Pancreas (tissue), 10 donors: ENCODE data around the gene IGSF21. TPM values are rescaled to one million over a fixed set of nuclear protein-coding genes. Genes with fewer than 3 reads are reported as not detected.

Experiments
- ATAC-seq, 4 donors: fragments of 200-7000 bp; cut with Tn5 transposase; one replicate each; pipeline versions ENCODE4 v1.8.0 to v1.9.1; 2020; ENCODE audit warnings: mild to moderate bottlenecking in 4 of 4, moderate library complexity in 4 of 4
- DNase-seq, 6 donors: peaks; one replicate each; pipeline ENCODE4 v3.0.0-alpha.2; 2020
- FAIRE-seq: peaks from 2 replicates; lab custom pipeline; 2012; peaks lifted over from hg19 to GRCh38; lab: Jason Lieb, UNC
- H3K27ac ChIP-seq, 4 donors: fragments of 200-600 bp; sonication (generic); 1 replicate in 3 of 4; 2 replicates in 1 of 4; pipeline versions ENCODE4 v1.5.0 to v1.8.0; 2020
- H3K27me3 ChIP-seq, 4 donors: fragments of 200-600 bp; one replicate each; pipeline ENCODE4 v1.8.0; 2021
- H3K36me3 ChIP-seq, 3 donors: fragments of 200-600 bp; sonication (generic) in 1 of 3; one replicate each; pipeline versions ENCODE4 v1.5.0 to v1.8.0; 2020 to 2021
- H3K4me1 ChIP-seq, 3 donors: fragments of 200-600 bp; one replicate each; pipeline ENCODE4 v1.8.0; 2021
- H3K4me3 ChIP-seq, 4 donors: fragments of 200-600 bp; sonication (generic) in 2 of 4; one replicate each; pipeline versions ENCODE4 v1.5.0 to v1.8.0; 2020 to 2021
- H3K9me3 ChIP-seq, 4 donors: fragments of 200-600 bp; one replicate each; pipeline ENCODE4 v1.8.0; 2021
- WGBS, 2 donors: extraction: QIAGEN DNeasy Blood & Tissue Kit; methylation state at CpG; one replicate each; pipeline ENCODE4 v1.1.7; 2013; 5-methylcytosine and 5-hydroxymethylcytosine counted together
- intact Hi-C, 3 donors: fragments of 100-400 bp; cut with DNase I; formaldehyde crosslinking; loops; one replicate each; pipeline versions ENCODE4 v1.11.1 to v1.14.2; 2022
- polyA plus RNA-seq, 2 donors: library from polyadenylated mRNA; stranded (reverse); fragments of 200-250 nt; gene quantifications; one replicate each; pipeline ENCODE4 v1.2.3, GENCODE V29; 2013
- total RNA-seq, 6 donors: library from RNA; stranded (reverse); fragmentation: NEBNext Ultra II Directional in 4 of 6; extraction: Animal tissue kit (Norgen Biotek cat#: 25700) in 4 of 6; gene quantifications; one replicate each; pipeline versions ENCODE4 v1.2.1 to v1.2.4, GENCODE V29; 2021 to 2023
- TF ChIP-seq, protein P1 (sequence below), 4 donors: fragments of 200-600 bp; sonication (generic) in 3 of 4; IDR thresholded peaks; one replicate each; pipeline versions ENCODE4 v1.5.0 to v1.8.0; 2021; ENCODE audit warnings: antibody characterized with exemption in 4 of 4
- donor health status: healthy with polysubstance abuse.
- donor health status: DM: no; HTN: no; CAD: no; lungs with moderate emphysema.
- donor health status: DM: no; HTN: no; CAD: no.
- donor health status: control.
- donor health status: control.
- donor health status: Bipolar disorder and iron deficiency.
- donor health status: DM: yes; HTN: yes; CAD: no.
- donor health status: DM: no; HTN: no; CAD: no.
- donor health status: DM: no; HTN: no; CAD: no.
- donor health status: DM: yes; HTN: yes; CAD: no.

Gene IGSF21
- total and polyA plus RNA-seq, 8 donors, result 0.28 to 1.3 (median 0.92) TPM; not detected in 1

GRCh38 chr1:18348354-18348753, 240.8 kb downstream of the IGSF21 start:
- Histone ChIP-seq H3K4me3 (no peak overlapping the region), H3K9me3 (no peaks in the 10 kb centered on the region), H3K27ac (no peak overlapping the region), H3K27me3 (no peaks in the 10 kb centered on the region), H3K36me3 (no peaks in the 10 kb centered on the region), H3K4me1 (no peaks in the 10 kb centered on the region)
- no peak for DNase-seq
- ATAC-seq, result no peak
- intact Hi-C loops, result no loop called here
- WGBS, 2 donors, result 37 to 41% methylated on average over 3 of the region's 3 CpGs
- TF ChIP-seq, protein P1, sequence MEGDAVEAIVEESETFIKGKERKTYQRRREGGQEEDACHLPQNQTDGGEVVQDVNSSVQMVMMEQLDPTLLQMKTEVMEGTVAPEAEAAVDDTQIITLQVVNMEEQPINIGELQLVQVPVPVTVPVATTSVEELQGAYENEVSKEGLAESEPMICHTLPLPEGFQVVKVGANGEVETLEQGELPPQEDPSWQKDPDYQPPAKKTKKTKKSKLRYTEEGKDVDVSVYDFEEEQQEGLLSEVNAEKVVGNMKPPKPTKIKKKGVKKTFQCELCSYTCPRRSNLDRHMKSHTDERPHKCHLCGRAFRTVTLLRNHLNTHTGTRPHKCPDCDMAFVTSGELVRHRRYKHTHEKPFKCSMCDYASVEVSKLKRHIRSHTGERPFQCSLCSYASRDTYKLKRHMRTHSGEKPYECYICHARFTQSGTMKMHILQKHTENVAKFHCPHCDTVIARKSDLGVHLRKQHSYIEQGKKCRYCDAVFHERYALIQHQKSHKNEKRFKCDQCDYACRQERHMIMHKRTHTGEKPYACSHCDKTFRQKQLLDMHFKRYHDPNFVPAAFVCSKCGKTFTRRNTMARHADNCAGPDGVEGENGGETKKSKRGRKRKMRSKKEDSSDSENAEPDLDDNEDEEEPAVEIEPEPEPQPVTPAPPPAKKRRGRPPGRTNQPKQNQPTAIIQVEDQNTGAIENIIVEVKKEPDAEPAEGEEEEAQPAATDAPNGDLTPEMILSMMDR (IDR thresholded peaks at IDR 0.05), result no peak
- no peak for FAIRE-seq

DNA sequence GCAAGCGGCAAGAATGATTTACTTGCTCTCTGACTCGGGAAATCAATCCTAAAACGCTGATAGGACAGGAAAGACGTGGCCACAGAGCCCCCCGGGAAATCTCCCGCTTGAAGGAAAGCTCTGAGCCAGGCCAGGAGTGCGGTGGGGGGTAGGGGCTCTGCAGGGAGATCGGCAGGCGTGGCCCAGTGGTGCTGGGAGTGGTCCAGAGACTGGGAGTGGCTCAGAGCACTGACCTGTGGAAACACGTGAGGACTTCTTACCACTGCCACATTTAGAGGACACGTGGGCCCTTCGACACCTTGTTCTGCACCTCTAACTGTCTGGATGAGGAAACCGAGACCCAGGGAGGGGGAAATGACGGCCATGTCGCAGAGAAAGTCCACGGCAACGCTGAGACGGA, 243.1 kb downstream of the IGSF21 start:
- Histone ChIP-seq H3K27me3 (no peaks in the 10 kb centered on the region), H3K9me3 (no peaks in the 10 kb centered on the region)
- no peak for DNase-seq

DNA sequence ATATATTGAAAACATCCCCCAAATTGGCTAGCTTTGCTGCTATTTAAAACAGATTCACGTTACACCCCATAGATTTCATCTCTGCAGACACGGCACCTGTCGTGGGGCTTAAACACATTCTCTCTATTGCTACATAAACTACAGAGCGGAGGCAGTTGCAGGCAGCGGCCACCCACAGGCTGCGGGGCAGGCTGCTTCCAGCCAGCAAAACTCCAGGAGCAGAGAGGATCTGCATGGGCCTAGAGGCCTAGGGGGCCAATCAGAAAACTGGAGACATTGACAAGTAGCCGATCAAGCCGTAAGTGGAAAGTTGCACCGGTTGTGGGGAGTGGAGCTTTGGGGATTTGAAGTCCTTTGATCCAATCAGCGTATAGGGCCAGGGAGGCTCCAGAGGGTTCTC, 244.1 kb downstream of the IGSF21 start:
- no peak for DNase-seq
- 82 to 91% methylated on average over 10 of the region's 10 CpGs for WGBS, 2 donors
- FAIRE-seq, result no peak

More for the DNA sequence above, 243.1 kb downstream of the IGSF21 start:
- intact Hi-C loops, result no loop called here
- TF ChIP-seq, protein P1 (IDR thresholded peaks at IDR 0.05), result no peak
- H3K27ac ChIP-seq, result no peak overlapping the region
- no peaks in the 10 kb centered on the region for H3K36me3 ChIP-seq
- FAIRE-seq (no peak), ATAC-seq (no peak)
- H3K4me1 ChIP-seq, result no peaks in the 10 kb centered on the region
- no peak overlapping the region for H3K4me3 ChIP-seq
- WGBS, 2 donors, result 66 to 76% methylated on average over 18 of the region's 18 CpGs

GRCh38 chr1:18352636-18353265, 245.2 kb downstream of the IGSF21 start:
- Histone ChIP-seq H3K9me3 (no peaks in the 10 kb centered on the region), H3K4me1 (no peaks in the 10 kb centered on the region), H3K36me3 (no peaks in the 10 kb centered on the region), H3K27me3 (no peaks in the 10 kb centered on the region), H3K4me3 (no peak overlapping the region), H3K27ac (no peak overlapping the region)
- TF ChIP-seq, protein P1 (IDR thresholded peaks at IDR 0.05), result no peak
- DNase-seq (no peak), ATAC-seq (peak in 1 of 4 donors; percentile 32), FAIRE-seq (no peak)
- intact Hi-C loops, result no loop called here
- 20 to 36% methylated on average over 17 of the region's 17 CpGs for whole genome bisulfite sequencing, 2 donors

More for the DNA sequence above, 244.1 kb downstream of the IGSF21 start:
- H3K4me1 ChIP-seq, result no peaks in the 10 kb centered on the region
- no peaks in the 10 kb centered on the region for H3K36me3 ChIP-seq
- H3K9me3 ChIP-seq, result no peaks in the 10 kb centered on the region
- H3K4me3 ChIP-seq, result no peak overlapping the region
- H3K27ac ChIP-seq, result no peak overlapping the region
- no peak for ATAC-seq
- H3K27me3 ChIP-seq, result no peaks in the 10 kb centered on the region
- TF ChIP-seq, protein P1 (IDR thresholded peaks at IDR 0.05), result no peak
- intact Hi-C loops, result no loop called here

DNA sequence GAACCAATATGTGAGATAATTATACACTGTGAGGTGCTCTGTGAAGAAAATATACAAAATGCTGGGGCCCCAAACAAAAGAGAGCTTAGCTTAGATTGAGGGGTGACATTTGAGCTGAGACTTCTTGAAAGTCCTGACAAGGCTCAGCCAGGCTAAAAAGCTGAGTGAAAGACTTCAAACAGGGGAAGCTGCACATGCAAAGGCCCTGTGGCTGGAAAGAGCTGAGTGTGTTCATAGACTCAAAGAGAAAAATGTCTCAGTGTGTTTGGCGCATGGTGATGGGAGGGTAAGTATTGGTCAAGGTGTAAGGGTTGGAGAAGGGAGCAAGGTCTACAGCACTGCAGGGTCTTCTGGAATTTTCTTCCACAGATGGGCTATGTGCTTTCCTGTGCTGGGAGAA, 245.9 kb downstream of the IGSF21 start:
- Histone ChIP-seq H3K27me3 (no peaks in the 10 kb centered on the region), H3K9me3 (no peaks in the 10 kb centered on the region), H3K4me3 (no peak overlapping the region), H3K27ac (no peak overlapping the region), H3K36me3 (no peaks in the 10 kb centered on the region), H3K4me1 (no peaks in the 10 kb centered on the region)
- no peak for DNase-seq
- FAIRE-seq, result no peak
- intact Hi-C loops, result no loop called here
- WGBS, 2 donors, result 86 to 87% methylated on average over 1 of the region's 1 CpG
- no peak for ATAC-seq
- TF ChIP-seq, protein P1 (IDR thresholded peaks at IDR 0.05), result no peak
